ENCODE results near the gene CEPT1. TPM values are rescaled to one million over a fixed set of nuclear protein-coding genes. Genes with fewer than 3 reads are reported as not detected.

Gene CEPT1
- total and polyA plus RNA-seq, 10 donors, result 61.1 to 140 (median 95.2) TPM

DNA sequence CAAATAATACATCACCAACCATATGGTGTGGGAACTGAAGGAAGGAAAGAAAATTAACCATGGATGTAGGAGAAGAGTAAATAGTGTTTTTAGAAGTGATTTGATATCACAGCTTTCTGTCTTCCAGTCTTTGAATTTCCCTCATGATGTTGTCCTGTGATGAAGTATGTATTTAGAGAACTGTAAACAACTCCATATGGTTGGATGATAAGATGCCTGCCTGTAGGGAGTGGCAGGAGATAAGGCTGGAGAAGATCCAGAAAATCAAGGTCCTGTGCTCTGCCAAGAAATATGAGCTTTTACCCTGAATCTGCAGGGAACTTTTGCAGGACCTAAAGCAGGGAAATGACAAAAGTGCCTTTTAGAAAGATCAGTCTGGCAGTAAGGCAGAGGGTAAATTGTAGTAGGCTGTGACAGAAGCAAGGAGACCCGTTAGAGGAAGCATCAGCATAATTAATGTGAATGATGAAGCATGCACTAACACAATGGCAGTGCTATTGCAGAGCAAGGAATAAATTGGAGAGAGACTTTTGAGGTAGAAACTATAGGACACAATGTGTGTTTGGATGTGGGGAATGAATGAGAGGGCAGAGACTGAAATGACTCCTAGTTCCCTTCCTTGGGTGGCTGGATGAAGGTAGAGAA is 21.9 kb downstream of the CEPT1 start:
- DNase-seq, result no peak
- intact Hi-C loops (cut with DNase I; ENCODE audit: low total_unique reads), result no loop called here
- Histone ChIP-seq H3K27me3 (replicated peaks in 1 of 7) (no peaks in the 10 kb centered on the region), H3K4me3 (no peak overlapping the region), H3K36me3 (peaks cover 0 to 92% (median 36%) of the 10 kb centered on the region in 6 donors), H3K9me3 (no peaks in the 10 kb centered on the region), H3K4me1 (peaks cover 12 to 74% (median 51%) of the 10 kb centered on the region in 6 donors), H3K27ac (peak overlapping the region in 6 of 8 donors; percentile 7 to 54 (median 44))
- peak in 1 of 3 donors; percentile 20 for TF ChIP-seq POLR2AphosphoS5 (IDR thresholded peaks at IDR 0.05)
- TF ChIP-seq POLR2A (IDR thresholded peaks at IDR 0.05), result no peak
- WGBS, 5 donors, result 39 to 65% (median 53%) methylated on average over 1 of the region's 1 CpG

DNA sequence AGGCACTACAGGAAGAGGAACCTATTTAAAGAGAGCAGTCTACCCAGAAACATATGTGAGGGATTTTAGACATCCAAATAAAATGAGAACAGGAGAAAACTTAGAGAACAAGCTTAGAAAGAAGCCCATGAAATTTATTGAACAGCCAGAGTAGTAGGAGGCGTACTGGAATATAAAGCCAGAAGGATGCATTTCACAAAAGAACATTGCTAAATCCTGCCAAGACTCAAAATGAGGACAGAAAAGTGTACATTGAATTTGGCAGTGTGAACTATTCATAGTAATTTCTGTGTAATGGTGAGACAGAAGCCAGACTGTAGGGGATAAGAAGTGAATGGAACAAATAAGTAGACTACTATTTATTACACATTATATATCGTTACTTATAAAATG is 22.5 kb downstream of the CEPT1 start:
- Histone ChIP-seq H3K4me1 (peaks cover 12 to 78% (median 52%) of the 10 kb centered on the region in 6 donors), H3K36me3 (peaks cover 0 to 92% (median 34%) of the 10 kb centered on the region in 6 donors), H3K27me3 (replicated peaks in 1 of 7) (no peaks in the 10 kb centered on the region), H3K9me3 (no peaks in the 10 kb centered on the region), H3K27ac (peak overlapping the region in 5 of 8 donors; percentile 35 to 54 (median 47)), H3K4me3 (no peak overlapping the region)
- TF ChIP-seq, protein P1, sequence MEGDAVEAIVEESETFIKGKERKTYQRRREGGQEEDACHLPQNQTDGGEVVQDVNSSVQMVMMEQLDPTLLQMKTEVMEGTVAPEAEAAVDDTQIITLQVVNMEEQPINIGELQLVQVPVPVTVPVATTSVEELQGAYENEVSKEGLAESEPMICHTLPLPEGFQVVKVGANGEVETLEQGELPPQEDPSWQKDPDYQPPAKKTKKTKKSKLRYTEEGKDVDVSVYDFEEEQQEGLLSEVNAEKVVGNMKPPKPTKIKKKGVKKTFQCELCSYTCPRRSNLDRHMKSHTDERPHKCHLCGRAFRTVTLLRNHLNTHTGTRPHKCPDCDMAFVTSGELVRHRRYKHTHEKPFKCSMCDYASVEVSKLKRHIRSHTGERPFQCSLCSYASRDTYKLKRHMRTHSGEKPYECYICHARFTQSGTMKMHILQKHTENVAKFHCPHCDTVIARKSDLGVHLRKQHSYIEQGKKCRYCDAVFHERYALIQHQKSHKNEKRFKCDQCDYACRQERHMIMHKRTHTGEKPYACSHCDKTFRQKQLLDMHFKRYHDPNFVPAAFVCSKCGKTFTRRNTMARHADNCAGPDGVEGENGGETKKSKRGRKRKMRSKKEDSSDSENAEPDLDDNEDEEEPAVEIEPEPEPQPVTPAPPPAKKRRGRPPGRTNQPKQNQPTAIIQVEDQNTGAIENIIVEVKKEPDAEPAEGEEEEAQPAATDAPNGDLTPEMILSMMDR (IDR thresholded peaks at IDR 0.05 in 8 of 11, conservative IDR thresholded peaks at IDR 0.05 in 3 of 11), result no peak
- TF ChIP-seq POLR2A (IDR thresholded peaks at IDR 0.05) (no peak), POLR2AphosphoS5 (IDR thresholded peaks at IDR 0.05) (no peak)
- 85 to 92% (median 86%) methylated on average over 2 of the region's 2 CpGs for WGBS, 5 donors
- intact Hi-C loops (cut with DNase I; ENCODE audit: low total_unique reads), result no loop called here
- no peak for DNase-seq

DNA sequence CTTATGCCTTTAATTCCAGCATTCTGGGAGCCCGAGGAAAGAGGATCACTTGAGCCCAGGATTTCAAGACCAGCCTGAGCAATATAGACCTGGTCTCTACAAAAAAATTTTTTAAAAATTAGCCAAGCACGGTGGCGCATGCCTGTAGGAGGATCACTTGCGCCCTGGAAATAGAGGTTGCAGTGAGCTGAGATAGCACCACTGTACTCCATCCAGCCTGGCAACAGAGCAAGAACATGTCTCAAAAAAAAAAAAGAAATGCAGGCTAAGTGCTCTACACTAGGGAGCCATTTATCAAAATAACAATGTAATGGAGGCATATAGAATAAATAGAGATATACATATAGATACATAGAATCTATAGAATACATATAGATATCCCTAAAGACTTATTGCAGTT is 23.3 kb downstream of the CEPT1 start:
- H3K9me3 ChIP-seq, result no peaks in the 10 kb centered on the region
- peaks cover 0 to 92% (median 35%) of the 10 kb centered on the region in 6 donors for H3K36me3 ChIP-seq
- H3K27ac ChIP-seq, result peak overlapping the region in 6 of 8 donors; percentile 22 to 54 (median 38)
- intact Hi-C loops (cut with DNase I; ENCODE audit: low total_unique reads), result no loop called here
- DNase-seq, result no peak
- no peaks in the 10 kb centered on the region for H3K27me3 ChIP-seq (replicated peaks in 1 of 7)
- WGBS, 5 donors, result 90 to 95% (median 93%) methylated on average over 4 of the region's 4 CpGs
- H3K4me1 ChIP-seq, result peaks cover 12 to 85% (median 54%) of the 10 kb centered on the region in 6 donors
- TF ChIP-seq, protein P1 (IDR thresholded peaks at IDR 0.05 in 8 of 11, conservative IDR thresholded peaks at IDR 0.05 in 3 of 11), result no peak
- TF ChIP-seq POLR2AphosphoS5 (IDR thresholded peaks at IDR 0.05) (no peak), POLR2A (IDR thresholded peaks at IDR 0.05) (no peak)
- no peak overlapping the region for H3K4me3 ChIP-seq

DNA sequence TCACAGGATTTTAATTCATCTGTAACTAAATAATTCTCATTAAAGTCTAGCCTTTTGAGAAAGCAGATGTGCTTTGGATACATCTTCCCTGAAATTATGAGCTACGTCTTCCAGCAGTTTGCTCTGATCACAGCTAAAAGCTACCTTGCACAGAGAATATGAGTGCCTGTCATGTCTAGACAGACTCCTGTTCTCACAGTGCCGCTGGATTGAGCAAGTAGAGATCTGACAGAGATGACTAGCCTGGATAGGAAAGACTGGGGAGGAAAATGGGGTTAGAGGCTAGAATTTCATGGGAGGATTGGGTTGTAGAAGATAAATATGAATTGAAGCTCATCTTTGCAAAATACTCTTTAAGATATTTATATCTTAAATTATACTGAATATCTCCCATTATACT is 24.1 kb downstream of the CEPT1 start:
- TF ChIP-seq, protein P1 (IDR thresholded peaks at IDR 0.05 in 8 of 11, conservative IDR thresholded peaks at IDR 0.05 in 3 of 11), result no peak
- TF ChIP-seq POLR2AphosphoS5 (IDR thresholded peaks at IDR 0.05), result no peak
- no peak for TF ChIP-seq POLR2A (IDR thresholded peaks at IDR 0.05)

More for the DNA sequence above, 24.1 kb downstream of the CEPT1 start:
- no peaks in the 10 kb centered on the region for H3K9me3 ChIP-seq
- H3K36me3 ChIP-seq, result peaks cover 0 to 95% (median 41%) of the 10 kb centered on the region in 6 donors
- no peak overlapping the region for H3K4me3 ChIP-seq
- WGBS, 5 donors, result 89 to 98% (median 98%) methylated on average over 2 of the region's 2 CpGs
- H3K27ac ChIP-seq, result peak overlapping the region in 3 of 8 donors; percentile 9 to 43 (median 10)
- intact Hi-C loops (cut with DNase I; ENCODE audit: low total_unique reads), result no loop called here
- H3K27me3 ChIP-seq (replicated peaks in 1 of 7), result no peaks in the 10 kb centered on the region
- DNase-seq, result no peak
- peaks cover 12 to 91% (median 58%) of the 10 kb centered on the region in 6 donors for H3K4me1 ChIP-seq
